COLO668 (cell line): ENCODE results near the gene DHDDS.
"Not testable (repeated sequence)": the region's sequence is repeated elsewhere in the genome, so short reads cannot be mapped to it uniquely, and the experiment has no call there.

Experiments used
- DNase-seq: peaks from one replicate; lab custom pipeline; 2025; ENCODE audit not compliant: unreplicated experiment; lab: John Stamatoyannopoulos, UW

The DHDDS gene, protein sequence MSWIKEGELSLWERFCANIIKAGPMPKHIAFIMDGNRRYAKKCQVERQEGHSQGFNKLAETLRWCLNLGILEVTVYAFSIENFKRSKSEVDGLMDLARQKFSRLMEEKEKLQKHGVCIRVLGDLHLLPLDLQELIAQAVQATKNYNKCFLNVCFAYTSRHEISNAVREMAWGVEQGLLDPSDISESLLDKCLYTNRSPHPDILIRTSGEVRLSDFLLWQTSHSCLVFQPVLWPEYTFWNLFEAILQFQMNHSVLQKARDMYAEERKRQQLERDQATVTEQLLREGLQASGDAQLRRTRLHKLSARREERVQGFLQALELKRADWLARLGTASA

DNA sequence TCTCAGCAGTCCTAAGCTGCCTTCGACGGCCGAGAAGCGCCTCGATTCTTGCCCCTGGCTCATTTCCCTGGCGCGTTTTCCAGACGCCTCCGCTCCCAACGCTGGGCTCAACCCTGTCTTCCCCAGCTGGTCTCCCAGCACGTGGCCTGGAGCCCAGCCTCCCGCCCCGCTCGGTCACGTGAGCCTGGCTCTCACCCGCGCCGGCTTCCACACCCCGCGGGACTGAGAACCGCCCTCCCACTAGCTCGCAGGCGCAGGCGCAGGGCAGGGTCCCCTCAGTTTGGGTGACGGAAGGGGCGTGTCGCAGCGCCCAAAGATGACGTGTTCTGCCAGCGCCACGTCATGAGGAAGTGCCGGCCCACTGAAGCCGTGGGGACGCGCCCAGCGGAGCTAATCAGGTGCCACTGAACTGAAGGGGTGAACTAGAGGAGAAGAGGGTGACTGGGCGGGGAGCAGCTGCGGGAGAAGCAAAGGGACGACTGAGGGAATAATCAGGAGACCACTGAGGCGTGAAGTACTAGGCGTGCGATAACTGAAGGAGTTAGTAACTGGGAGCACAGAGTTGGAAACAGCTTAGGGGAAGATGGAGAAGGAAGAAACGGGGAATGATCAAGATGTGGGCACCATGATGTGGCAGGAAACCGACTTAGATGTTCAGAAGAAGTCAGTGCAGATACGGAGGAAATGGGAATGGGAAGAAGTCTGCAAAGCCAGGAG is at the start of gene DHDDS:
TSS of gene DHDDS (plus strand) at position 343 of the 717 bp plus-strand sequence. CDS start 625 bp downstream, outside the sequence.
- peak; percentile 100 for DNase-seq

DNA sequence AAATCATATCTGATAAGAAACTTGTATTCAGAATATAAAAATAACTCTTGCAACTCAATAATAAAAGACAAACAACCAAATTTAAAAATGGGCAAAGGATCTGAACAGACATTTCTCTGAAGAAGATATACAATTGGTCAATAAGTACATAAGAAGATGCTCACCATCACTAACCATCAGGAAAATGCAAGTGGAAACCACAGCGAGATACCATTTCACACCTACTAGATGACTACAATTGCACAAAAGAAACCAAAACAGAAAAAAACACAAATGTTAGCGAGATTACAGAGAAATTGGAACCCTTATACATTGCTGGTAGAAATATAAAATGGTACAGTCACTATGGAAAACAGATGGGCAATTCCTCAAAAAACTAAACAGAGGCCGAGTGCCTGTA is 48.0 kb upstream of the DHDDS start:
- no peak for DNase-seq

DNA sequence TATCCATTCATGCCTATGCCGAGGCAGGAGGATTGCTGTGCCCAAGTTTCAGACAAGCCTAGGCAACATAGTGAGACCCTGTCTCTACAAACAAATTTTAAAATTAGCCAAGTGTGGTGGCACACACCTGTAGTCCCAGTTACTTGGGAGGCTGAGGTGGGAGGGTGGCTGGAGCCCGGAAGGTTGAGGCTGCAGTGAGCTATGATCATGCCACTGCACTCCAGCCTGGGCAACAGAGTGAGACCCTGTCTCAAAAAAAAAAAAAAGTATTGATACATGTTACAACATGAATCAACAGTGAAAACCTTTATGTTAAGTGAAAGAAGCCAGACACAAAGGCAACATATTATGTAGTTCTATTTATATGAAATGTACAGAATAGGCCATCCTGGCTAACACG is 47.1 kb upstream of the DHDDS start:
- not testable (repeated sequence) for DNase-seq

DNA sequence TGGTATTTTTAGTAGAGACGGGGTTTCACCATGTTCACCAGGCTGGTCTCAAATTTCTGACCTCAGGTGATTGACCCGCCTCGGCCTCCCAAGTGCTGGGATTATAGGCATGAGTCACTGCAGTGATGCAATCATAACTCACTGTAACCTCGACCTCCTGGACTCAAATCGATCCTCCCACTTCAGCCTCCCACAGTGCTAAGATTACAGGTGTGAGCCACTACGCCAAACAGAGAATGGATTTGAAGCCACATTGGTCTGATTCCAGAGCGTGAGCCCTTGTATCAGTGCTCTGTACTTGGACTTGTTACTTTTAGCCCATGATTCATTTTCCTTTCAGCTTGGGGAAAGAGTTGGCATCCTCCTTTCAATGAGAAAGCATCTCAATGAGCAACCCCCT is 44.7 kb upstream of the DHDDS start:
- DNase-seq: peak; percentile 39

DNA sequence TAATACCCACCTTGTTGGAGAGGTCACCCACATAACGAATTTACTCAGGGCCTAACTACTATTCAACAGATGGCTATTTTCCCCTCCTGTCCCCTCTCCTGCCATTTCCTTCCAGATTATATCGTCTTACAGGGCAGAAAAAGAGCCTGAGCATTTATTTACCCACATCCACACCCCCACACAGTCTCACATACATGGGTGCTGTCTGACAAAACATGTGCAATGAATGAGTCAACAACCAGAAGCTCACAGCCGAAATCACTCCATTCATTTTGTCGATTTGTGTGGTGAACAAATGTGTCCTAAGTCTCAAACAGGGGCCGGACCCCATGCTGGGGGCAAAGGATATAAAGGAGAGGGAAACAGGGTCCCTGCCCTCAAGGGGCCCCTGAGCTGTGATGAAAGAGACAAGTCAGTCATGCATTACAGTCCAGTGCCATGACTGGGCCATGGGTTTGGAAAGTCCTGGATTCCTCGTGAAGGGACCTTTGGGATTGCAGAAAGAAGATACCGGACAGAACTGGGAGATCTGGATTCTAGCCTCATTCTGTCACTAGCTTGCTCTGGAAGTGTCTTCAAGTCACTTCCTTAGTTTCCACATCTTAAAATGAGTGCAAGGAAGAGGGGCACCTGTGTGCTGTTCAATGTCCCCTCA is 43.2 kb upstream of the DHDDS start:
- DNase-seq: no peak

DNA sequence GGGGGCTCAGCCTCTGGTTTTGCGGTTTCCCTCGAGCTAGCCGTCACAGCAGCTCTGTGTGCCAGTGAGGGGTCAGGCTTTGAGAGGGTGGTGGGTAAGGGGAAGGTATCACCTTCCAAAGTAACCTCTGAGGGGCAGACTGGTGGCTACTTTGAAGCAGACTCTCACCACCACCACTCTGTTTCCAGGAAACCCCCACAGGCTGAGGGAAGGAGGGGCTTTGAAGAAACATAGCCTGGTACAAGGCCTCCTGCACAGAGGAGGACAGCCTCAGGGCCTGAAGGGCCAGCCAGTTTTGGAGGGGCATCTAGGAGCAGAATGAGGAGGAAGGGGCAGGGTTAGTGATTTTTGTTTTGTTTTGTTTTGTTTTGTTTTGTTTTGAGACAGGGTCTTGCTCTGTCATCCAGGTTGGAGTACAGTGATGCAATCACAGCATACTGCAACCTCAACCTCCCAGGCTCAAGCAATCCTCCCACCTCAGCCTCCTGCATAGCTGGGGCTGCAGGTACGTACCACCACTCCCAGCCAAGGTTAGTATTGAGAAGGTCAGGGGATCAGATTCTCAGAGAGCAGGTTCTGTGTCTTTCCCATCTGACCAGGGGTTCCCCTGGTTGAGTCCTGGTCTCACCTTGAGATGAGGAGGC is 42.4 kb upstream of the DHDDS start:
- no peak for DNase-seq

DNA sequence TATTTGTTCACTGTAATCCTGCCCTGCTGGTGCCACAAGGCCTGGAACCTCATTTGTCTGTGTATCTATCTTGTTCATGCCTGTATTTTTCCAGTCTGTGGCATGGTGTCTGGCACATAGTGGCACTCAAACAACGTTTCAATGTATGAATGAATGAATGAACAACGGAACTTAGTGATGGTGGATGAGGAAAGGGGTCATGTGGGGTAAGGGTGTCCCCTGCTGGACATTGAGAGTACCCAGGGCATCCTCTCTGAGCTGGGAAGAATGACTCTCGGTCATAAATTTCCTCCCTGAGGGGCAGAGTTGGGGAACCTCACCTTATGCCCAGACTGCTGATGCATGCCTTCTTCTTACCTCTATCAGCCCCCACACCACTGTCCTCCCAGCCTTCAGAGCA is 40.7 kb upstream of the DHDDS start:
- DNase-seq: no peak

DNA sequence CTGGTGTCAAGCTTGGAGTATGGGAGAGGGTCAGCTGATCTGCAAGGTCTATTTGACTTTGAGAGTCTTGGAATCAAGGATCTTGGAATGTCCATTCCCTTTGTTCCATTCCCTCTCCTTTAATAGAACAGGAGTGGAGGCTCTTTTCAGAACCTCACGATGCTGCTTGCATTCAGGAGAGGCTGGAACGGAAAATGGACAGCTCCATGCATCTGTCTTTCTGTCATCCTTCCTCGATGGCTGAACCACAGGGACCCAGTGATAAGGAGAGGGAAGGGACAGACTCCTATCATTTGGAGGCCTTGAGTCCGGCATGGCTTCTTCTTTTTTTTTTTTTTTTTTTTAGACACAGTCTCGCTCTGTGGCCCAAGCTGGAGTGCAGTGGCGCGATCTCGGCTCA is 36.4 kb upstream of the DHDDS start:
- no peak for DNase-seq

DNA sequence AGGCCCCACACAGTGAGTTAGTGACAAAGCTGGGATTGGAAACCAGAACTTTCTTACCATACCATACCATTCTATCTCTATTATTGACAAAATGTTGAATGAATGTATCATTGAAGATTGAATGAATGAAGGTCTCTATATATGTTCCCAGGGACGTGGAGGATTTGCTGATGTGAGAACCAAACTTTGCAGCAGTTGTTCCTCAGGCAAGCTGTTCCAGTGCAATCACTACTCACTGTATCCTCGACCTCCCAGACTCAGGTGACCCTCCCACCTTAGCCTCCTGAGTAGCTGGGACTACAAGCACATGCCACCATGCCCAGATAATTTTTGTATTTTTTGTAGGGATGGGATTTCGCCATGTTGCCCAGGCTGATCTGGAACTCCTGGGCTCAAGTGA is 33.1 kb upstream of the DHDDS start:
- DNase-seq: no peak

DNA sequence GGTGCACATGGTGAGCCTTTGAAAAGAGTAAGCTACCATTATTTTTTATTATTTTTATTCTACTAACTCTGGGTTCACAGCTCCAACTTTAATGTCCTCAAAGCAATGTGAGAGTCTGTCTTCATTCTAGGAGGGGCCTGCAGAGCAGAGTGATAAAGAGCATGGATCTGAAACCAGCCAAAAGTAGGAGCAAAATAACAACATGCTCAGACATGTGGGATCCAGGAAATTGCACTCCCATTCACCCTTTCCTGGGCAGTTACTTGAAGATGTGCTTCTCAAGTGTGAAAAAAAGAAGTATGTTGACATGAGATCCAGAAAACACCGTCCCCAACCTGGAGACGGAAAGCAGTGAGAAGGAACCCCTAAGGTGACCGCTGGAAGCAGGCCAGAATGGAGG is 30.2 kb upstream of the DHDDS start:
- no peak for DNase-seq

DNA sequence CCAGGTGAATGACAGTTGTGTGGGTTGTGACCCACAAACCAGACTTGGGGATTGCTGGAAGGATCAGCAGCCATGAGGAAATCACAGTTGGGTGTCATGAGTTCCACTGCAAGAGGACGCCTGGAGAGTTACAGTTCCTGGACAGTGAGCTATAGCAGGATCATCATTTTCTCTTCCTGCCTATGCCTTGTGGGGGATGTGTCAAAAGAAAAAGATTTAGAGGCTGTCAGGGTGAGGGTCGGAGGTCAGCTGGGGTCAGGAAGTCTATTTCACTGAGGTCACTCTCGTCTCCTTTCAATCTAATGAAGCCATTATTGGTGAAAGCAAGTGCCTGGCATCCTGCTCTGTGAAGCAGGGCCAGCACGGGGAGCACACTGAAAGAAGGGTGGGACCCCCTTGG is 28.5 kb upstream of the DHDDS start:
- DNase-seq: no peak

DNA sequence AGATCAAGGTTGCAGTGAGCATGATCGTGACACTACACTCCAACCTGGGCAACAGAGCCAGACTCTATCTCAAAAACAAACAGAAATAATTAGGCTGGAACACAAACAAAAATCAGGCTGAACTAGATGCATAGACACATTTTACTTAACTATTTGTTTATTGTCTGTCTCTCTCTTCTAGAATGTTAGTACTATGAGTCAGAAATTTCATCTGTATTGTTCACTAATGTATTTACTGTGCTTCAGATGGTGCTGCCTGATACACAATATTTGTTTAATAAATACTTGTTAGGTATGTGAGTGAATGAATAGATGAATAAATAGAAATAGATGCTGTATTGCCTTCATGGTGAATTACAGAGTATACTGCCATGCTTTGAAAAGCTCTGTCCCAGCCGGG is 27.5 kb upstream of the DHDDS start:
- no peak for DNase-seq

DNA sequence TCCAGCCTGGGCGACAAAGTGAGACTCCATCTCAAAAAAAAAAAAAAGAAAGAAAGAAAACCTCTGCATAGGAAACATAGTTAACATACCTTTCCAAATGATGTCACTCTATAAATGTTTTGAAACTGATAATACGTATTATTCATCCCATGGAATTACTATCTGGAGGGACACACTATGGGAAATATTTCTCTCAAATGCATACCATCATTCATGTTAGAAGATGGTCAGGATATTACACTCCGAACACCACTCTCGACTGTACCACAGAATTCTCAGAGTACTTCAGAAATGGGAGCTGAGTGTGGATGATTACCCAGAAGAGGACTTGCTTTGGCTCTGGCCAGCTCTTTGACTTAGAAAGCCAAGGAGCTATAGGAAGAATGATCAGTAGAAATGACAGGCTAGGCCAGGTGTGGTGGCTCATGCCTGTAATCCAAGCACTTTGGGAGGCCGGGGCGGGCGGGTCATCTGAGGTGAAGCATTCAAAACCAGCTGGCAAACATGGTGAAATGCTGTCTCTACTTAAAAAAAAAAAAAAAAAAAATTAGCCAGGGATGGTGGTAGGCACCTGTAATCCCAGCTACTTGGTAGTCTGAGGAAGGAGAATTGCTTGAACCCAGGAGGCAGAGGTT is 26.7 kb upstream of the DHDDS start:
- DNase-seq: no peak

DNA sequence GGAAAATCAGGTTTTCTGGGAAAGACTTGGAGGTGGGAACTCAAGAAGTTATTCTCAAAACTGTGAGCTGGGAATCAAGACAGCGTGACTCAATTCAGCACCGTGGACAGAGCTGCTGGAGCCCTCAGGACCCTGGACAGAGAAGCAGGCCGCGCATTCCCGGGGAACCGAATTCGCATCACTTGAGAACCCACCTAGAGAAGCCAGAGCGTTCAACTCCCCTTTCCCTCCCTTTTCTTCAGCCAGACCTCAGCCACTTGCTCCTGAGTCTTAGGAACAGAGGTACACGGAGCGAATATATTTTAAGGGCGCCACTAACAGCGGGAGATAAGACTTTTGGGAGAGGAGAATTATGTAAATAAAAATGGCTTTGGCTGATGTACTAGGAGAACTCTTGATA is 23.5 kb upstream of the DHDDS start:
- no peak for DNase-seq

DNA sequence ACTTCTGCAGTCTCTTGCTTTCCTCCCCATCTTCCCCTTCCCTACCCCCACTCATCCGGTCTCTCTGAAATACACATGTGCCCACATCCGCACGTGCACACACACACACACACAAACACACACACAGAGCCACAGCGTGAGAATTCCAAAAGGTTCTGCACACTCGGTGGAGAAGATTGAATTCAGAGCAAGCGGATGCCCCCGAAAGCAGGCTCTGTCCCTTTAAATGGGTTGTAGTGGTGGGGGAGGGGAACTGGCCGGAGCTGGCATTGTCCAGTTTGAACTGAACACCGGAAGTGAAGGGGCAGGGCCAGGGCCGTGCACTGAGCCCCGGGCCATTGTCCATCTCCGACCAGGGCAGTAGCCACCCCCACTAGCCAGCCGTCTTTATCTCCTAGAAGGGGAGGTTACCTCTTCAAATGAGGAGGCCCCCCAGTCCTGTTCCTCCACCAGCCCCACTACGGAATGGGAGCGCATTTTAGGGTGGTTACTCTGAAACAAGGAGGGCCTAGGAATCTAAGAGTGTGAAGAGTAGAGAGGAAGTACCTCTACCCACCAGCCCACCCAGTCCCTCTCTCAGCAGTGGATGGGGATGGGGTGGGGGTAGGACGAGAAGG is 22.8 kb upstream of the DHDDS start:
- DNase-seq: no peak

DNA sequence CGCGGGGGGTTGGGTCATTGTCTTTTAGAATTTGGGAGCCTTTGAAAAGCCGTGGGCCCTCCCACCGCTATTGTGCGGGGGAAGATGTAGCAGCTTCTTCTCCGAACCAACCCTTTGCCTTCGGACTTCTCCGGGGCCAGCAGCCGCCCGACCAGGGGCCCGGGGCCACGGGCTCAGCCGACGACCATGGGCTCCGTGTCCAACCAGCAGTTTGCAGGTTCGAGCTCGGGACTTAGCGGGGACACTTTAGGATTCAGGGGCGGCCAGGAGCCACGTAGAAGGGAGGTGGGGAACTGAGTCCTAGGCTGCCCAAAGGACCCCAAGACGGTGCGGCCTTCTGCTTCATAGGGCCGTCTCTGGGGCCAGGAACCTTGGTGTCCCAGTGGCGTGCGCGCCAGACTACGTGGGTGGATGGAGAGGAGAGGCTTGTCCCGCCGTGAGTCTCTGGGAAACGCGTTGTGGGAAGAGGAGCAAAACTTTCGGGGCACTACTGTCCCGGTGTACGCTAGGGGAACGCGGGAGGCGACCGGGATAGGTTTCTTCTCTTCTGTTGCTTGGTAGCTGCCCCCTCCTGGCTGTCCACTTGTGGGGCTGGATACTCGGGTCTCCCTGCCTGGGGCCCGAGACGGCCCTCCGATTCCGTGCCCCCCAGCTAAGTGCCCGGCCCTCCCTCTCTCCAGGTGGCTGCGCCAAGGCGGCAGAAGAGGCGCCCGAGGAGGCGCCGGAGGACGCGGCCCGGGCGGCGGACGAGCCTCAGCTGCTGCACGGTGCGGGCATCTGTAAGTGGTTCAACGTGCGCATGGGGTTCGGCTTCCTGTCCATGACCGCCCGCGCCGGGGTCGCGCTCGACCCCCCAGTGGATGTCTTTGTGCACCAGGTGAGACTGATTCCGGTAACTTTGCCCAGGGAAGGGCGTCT is 21.2 kb upstream of the DHDDS start, which contains the start of gene LIN28A:
TSS of gene LIN28A (plus strand) at position 112 of the 918 bp plus-strand sequence. CDS start at position 187, 75 bp downstream.
- no peak for DNase-seq

DNA sequence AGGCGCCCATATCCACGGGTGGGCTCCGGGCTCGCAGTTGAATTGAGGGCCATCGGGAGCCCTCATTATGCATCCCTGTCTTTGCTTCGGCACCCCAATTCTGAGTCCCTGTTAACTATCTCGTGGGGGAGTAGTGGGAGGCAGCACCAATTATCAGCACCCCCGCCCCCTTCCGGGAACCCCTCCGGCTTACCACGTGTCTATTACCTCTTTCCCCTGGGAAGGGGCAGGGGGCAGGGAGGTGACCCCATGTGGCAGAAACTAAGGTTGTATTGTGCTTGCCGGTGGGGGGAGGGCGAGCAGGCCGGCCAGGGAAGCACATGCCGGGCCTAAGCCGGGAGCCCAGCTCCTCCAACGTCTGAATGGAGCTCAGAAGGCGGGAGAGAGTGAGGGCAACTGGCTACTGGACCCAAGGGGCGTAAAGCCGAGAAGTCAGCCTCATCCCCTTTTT is 20.5 kb upstream of the DHDDS start:
- no peak for DNase-seq

DNA sequence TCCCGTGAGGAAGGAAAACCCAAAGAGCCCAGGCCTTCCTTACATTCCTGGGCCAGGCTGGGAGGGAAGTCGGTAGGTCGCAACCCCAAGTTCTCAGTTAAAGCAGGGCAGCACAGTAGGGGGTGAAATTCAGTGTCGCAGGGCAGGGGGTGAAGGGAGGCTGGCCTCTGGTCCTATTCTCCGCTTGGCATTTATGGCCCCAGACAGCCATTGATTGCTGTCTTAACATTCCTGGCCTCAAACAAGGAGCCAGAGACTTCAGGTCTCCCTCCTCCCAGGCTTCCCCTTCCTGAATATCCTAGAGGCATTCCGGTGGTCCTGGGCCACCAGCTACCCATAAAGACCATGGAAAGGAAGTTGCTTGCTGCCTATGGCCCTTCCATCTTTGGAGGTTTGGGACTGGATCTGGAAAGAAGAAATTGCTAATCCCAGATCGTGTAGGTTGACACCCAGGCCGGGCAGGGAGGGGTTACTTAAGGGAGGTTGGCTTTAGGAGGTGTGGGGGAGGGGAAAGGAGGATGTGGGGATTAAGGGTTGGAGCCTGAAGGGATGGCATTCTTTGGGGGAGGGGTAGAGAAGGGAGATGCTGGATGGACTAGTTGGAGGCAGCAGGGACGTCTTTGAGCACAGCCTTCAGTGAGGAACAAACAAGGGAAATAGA is 19.8 kb upstream of the DHDDS start:
- no peak for DNase-seq

DNA sequence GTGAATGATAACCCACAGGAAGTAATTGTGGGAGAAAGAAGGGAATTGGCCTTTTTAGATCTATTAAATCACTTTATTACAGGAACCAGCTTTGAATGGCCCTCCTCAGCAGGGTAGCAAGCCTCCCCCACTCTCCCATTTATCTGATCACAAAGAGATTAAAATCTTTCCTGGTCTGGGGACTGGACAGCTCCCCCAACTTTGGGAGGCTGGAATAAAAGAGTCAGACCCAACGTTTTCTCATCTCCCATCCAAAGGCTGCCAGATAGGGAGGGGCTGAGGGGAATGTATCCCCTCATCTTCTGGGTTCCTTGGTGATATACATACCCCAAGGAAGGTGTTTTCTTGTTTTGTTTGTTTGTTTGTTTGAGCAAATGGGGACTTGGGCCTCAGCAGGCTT is 19.1 kb upstream of the DHDDS start:
- no peak for DNase-seq
